ENCODE data around the gene TMIE.
A peak's percentile ranks its signal among the peaks of the same experiment; 100 is the strongest.
"Not testable (repeated sequence)": the region's sequence is repeated elsewhere in the genome, so short reads cannot be mapped to it uniquely, and the experiment has no call there.

TMIE gene

GRCh38 chr3:46685446-46685845, 15.7 kb upstream of the TMIE start:
- DNase-seq (ENCODE audit: low read depth): no peak

- DNase-seq (ENCODE audit: low read depth): no peak
Observed at GRCh38 chr3:46690798-46691197, 10.4 kb upstream of the TMIE start.

- peak; percentile 51 for DNase-seq (ENCODE audit: low read depth)
Observed at GRCh38 chr3:46692566-46692990, 8.6 kb upstream of the TMIE start.

GRCh38 chr3:46693038-46693891, 7.9 kb upstream of the TMIE start, which contains the start of gene ALS2CL:
Gene ALS2CL (minus strand): TSS chr3:46693679. CDS start chr3:46689440, 4,239 bp downstream.
- DNase-seq (ENCODE audit: low read depth): peak; percentile 53

GRCh38 chr3:46693892-46694226, 7.3 kb upstream of the TMIE start:
- peak; percentile 32 for DNase-seq (ENCODE audit: low read depth)

GRCh38 chr3:46694520-46694919, 6.7 kb upstream of the TMIE start:
- DNase-seq (ENCODE audit: low read depth): no peak

GRCh38 chr3:46695177-46695961, 5.8 kb upstream of the TMIE start:
- DNase-seq (ENCODE audit: low read depth): peak; percentile 23

- DNase-seq (ENCODE audit: low read depth): peak; percentile 17
Observed at GRCh38 chr3:46695962-46696894, 5.0 kb upstream of the TMIE start.

GRCh38 chr3:46699676-46700523, 1.3 kb upstream of the TMIE start:
- DNase-seq (ENCODE audit: low read depth): no peak

- no peak for DNase-seq (ENCODE audit: low read depth)
Observed at GRCh38 chr3:46700772-46701171, 420 bp upstream of the TMIE start.

- no peak for DNase-seq (ENCODE audit: low read depth)
Observed at GRCh38 chr3:46702246-46703012, 1.2 kb downstream of the TMIE start.

GRCh38 chr3:46703013-46703520, 1.9 kb downstream of the TMIE start:
- DNase-seq (ENCODE audit: low read depth): no peak

- DNase-seq (ENCODE audit: low read depth): not testable (repeated sequence)
Observed at GRCh38 chr3:46704346-46704745, 3.2 kb downstream of the TMIE start.

GRCh38 chr3:46705022-46705530, 3.9 kb downstream of the TMIE start:
- peak; percentile 72 for DNase-seq (ENCODE audit: low read depth)

- peak; percentile 77 for DNase-seq (ENCODE audit: low read depth)
Observed at GRCh38 chr3:46705751-46706552, 4.8 kb downstream of the TMIE start.

GRCh38 chr3:46706771-46707582, 5.8 kb downstream of the TMIE start:
- no peak for DNase-seq (ENCODE audit: low read depth)

- DNase-seq (ENCODE audit: low read depth): no peak
Observed at GRCh38 chr3:46707601-46708011, 6.4 kb downstream of the TMIE start.

Data from ELR (cell line).